ENCODE measurements around the gene GRIK4.

Gene GRIK4

GRCh38 chr11:120601536-120601935 lies 90.0 kb downstream of the GRIK4 start:
- H3K4me1 ChIP-seq (ENCODE audit: control insufficient read depth, low read length), result no peaks in the 10 kb centered on the region
- H3F3A ChIP-seq (ENCODE audit: control insufficient read depth, insufficient read depth), result no peaks in the 10 kb centered on the region
- H3K27ac ChIP-seq (ENCODE audit: low read depth, low read length), result no peak overlapping the region
- H3K27me3 ChIP-seq (ENCODE audit: control insufficient read depth, low read length), result no peaks in the 10 kb centered on the region
- no peaks in the 10 kb centered on the region for H3K9me2 ChIP-seq (replicated peaks; ENCODE audit: control insufficient read depth, low read length)
- H3K4me2 ChIP-seq (ENCODE audit: low read length), result no peak overlapping the region
- no peaks in the 10 kb centered on the region for H3K9me3 ChIP-seq (ENCODE audit: control insufficient read depth, insufficient read depth, low read length)
- no peak overlapping the region for H3K4me3 ChIP-seq (ENCODE audit: low read length)
- no peaks in the 10 kb centered on the region for H3K36me3 ChIP-seq (ENCODE audit: control insufficient read depth, low read length)
- H3K79me2 ChIP-seq (ENCODE audit: control insufficient read depth, low read length), result no peaks in the 10 kb centered on the region
- no peak for TF ChIP-seq EZH2phosphoT487 (IDR thresholded peaks at IDR 0.05; ENCODE audit: borderline replicate concordance, low read length)
- TF ChIP-seq CTCF (IDR thresholded peaks at IDR 0.05; ENCODE audit: low read depth, low read length, poor library complexity, severe bottlenecking), result no peak
- H4K20me1 ChIP-seq (ENCODE audit: control insufficient read depth, insufficient read depth, low read depth, low read length), result no peaks in the 10 kb centered on the region

- Histone ChIP-seq H3F3A (ENCODE audit: control insufficient read depth, insufficient read depth) (no peaks in the 10 kb centered on the region), H4K20me1 (ENCODE audit: control insufficient read depth, insufficient read depth, low read depth, low read length) (no peaks in the 10 kb centered on the region), H3K4me1 (ENCODE audit: control insufficient read depth, low read length) (no peaks in the 10 kb centered on the region), H3K4me2 (ENCODE audit: low read length) (no peak overlapping the region), H3K27me3 (ENCODE audit: control insufficient read depth, low read length) (no peaks in the 10 kb centered on the region), H3K9me2 (replicated peaks; ENCODE audit: control insufficient read depth, low read length) (no peaks in the 10 kb centered on the region), H3K36me3 (ENCODE audit: control insufficient read depth, low read length) (no peaks in the 10 kb centered on the region), H3K79me2 (ENCODE audit: control insufficient read depth, low read length) (no peaks in the 10 kb centered on the region), H3K9me3 (ENCODE audit: control insufficient read depth, insufficient read depth, low read length) (no peaks in the 10 kb centered on the region), H3K27ac (ENCODE audit: low read depth, low read length) (no peak overlapping the region), H3K4me3 (ENCODE audit: low read length) (no peak overlapping the region)
- TF ChIP-seq EZH2phosphoT487 (IDR thresholded peaks at IDR 0.05; ENCODE audit: borderline replicate concordance, low read length) (no peak), CTCF (IDR thresholded peaks at IDR 0.05; ENCODE audit: low read depth, low read length, poor library complexity, severe bottlenecking) (no peak)
Measured at GRCh38 chr11:120603071-120603470, 91.5 kb downstream of the GRIK4 start.

- Histone ChIP-seq H3K36me3 (ENCODE audit: control insufficient read depth, low read length) (no peaks in the 10 kb centered on the region), H3K9me2 (replicated peaks; ENCODE audit: control insufficient read depth, low read length) (no peaks in the 10 kb centered on the region), H3K4me3 (ENCODE audit: low read length) (no peak overlapping the region), H3K9me3 (ENCODE audit: control insufficient read depth, insufficient read depth, low read length) (no peaks in the 10 kb centered on the region), H3K79me2 (ENCODE audit: control insufficient read depth, low read length) (no peaks in the 10 kb centered on the region), H3F3A (ENCODE audit: control insufficient read depth, insufficient read depth) (no peaks in the 10 kb centered on the region), H3K27ac (ENCODE audit: low read depth, low read length) (no peak overlapping the region), H3K27me3 (ENCODE audit: control insufficient read depth, low read length) (no peaks in the 10 kb centered on the region), H3K4me2 (ENCODE audit: low read length) (no peak overlapping the region), H3K4me1 (ENCODE audit: control insufficient read depth, low read length) (no peaks in the 10 kb centered on the region), H4K20me1 (ENCODE audit: control insufficient read depth, insufficient read depth, low read depth, low read length) (no peaks in the 10 kb centered on the region)
- no peak for TF ChIP-seq EZH2phosphoT487 (IDR thresholded peaks at IDR 0.05; ENCODE audit: borderline replicate concordance, low read length)
- no peak for TF ChIP-seq CTCF (IDR thresholded peaks at IDR 0.05; ENCODE audit: low read depth, low read length, poor library complexity, severe bottlenecking)
Measured at GRCh38 chr11:120605469-120605868, 93.9 kb downstream of the GRIK4 start.

Data from DOHH2 (cell line).